GM12878 (cell line): Measurements from ENCODE around the gene RIT1. TPM values are rescaled to one million over a fixed set of nuclear protein-coding genes. Genes with fewer than 3 reads are reported as not detected.

ENCODE experiments used
- ATAC-seq: fragments of 200-7000 bp; cut with Tn5 transposase; 3 replicates; pipeline ENCODE4 v1.9.1; 2020; ENCODE audit warnings: mild to moderate bottlenecking, moderate library complexity
- BruUV-seq: library from RNA; stranded (reverse); fragments of 400-500 nt; replicated peaks from 2 replicates; lab custom pipeline; 2021; lab: Mats Ljungman, UMichigan
- CTCF ChIA-PET: fragments of 300-600 bp; sonication (Branson Sonifier 250); formaldehyde crosslinking; extraction: SDS; loops from one replicate; lab custom pipeline; 2021; ENCODE audit warnings: inconsistent platforms; lab: Yijun Ruan, JAX
- POLR2A ChIA-PET: fragments of 350-600 bp; formaldehyde crosslinking; extraction: SDS; loops from one replicate; lab custom pipeline; 2021; ENCODE audit warnings: inconsistent platforms; lab: Charles Lee
- RAD21 ChIA-PET: fragments of 300-600 bp; sonication (Branson Sonifier 250); formaldehyde crosslinking; loops from one replicate; lab custom pipeline; 2023; ENCODE audit warnings: antibody characterized with exemption; ENCODE audit not compliant: unreplicated experiment; lab: Charles Lee
- SMC1A ChIA-PET: fragments of 300-600 bp; sonication (Branson Sonifier 250); formaldehyde crosslinking; loops from one replicate; lab custom pipeline; 2023; ENCODE audit not compliant: unreplicated experiment, uncharacterized antibody; lab: Charles Lee
- DNase-seq: peaks from one replicate; pipeline ENCODE4 v3.0.0-alpha.2; 2011; ENCODE audit warnings: low read depth, low spot score
- FAIRE-seq: peaks from 3 replicates; lab custom pipeline; 2011; peaks lifted over from hg19 to GRCh38; lab: Jason Lieb, UNC
- H2AFZ ChIP-seq: 2 replicates; pipeline ENCODE4 v1.6.0; 2011; ENCODE audit warnings: low read depth, low read length, control low read depth; ENCODE audit not compliant: control insufficient read depth
- H3K27ac ChIP-seq: 2 replicates; pipeline ENCODE4 v1.5.1; 2011; ENCODE audit warnings: control low read depth; ENCODE audit not compliant: control insufficient read depth, insufficient read depth
- H3K27me3 ChIP-seq, 2 experiments: replicated peaks in 1 of 2; 2 replicates each; pipeline versions ENCODE4 v1.6.0 to v1.6.1; 2011; ENCODE audit warnings: low read length in 1 of 2; ENCODE audit not compliant: control insufficient read depth in 2 of 2, insufficient read depth in 2 of 2
- H3K36me3 ChIP-seq, 2 experiments: 2 replicates each; pipeline ENCODE4 v1.5.1; 2011; ENCODE audit warnings: low read length in 1 of 2; ENCODE audit not compliant: control insufficient read depth in 2 of 2, insufficient read depth in 2 of 2
- H3K4me1 ChIP-seq: 2 replicates; pipeline ENCODE4 v1.6.1; 2011; ENCODE audit warnings: mild to moderate bottlenecking, low read length, moderate library complexity, mixed read lengths; ENCODE audit not compliant: control insufficient read depth, insufficient read depth
- H3K4me2 ChIP-seq: 2 replicates; pipeline ENCODE4 v1.6.0; 2011; ENCODE audit warnings: control low read depth; ENCODE audit not compliant: control insufficient read depth, insufficient read depth
- H3K4me3 ChIP-seq: fragments of 200-600 bp; sonication (generic); 2 replicates; pipeline ENCODE4 v1.5.1; 2016
- H3K79me2 ChIP-seq: 2 replicates; pipeline ENCODE4 v1.6.0; 2011; ENCODE audit warnings: low read length; ENCODE audit not compliant: control insufficient read depth, insufficient read depth
- H3K9ac ChIP-seq: 2 replicates; pipeline ENCODE4 v1.8.0; 2011; ENCODE audit warnings: low read length, control low read depth, mixed read lengths; ENCODE audit not compliant: control insufficient read depth, insufficient read depth
- H3K9me3 ChIP-seq: replicated peaks from 3 replicates; pipeline ENCODE4 v1.5.1; 2011; ENCODE audit warnings: mild to moderate bottlenecking, low read length; ENCODE audit not compliant: control insufficient read depth, insufficient read depth
- H4K20me1 ChIP-seq: 2 replicates; pipeline ENCODE4 v1.6.0; 2011; ENCODE audit not compliant: control insufficient read depth, insufficient read depth
- MTA2 ChIP-seq: fragments of 450-650 bp; IDR thresholded peaks from 2 replicates; pipeline ENCODE4 v1.6.1; 2016; ENCODE audit warnings: low read depth, mild to moderate bottlenecking, moderate library complexity
- RELB ChIP-seq: fragments of 450-650 bp; IDR thresholded peaks from 2 replicates; pipeline ENCODE4 v1.6.1; 2017; ENCODE audit warnings: low read depth, mild to moderate bottlenecking, moderate library complexity
- SPI1 ChIP-seq: IDR thresholded peaks from 2 replicates; pipeline ENCODE4 v1.6.1; 2011; ENCODE audit warnings: low read depth, mild to moderate bottlenecking, low read length, moderate library complexity, borderline replicate concordance; ENCODE audit not compliant: insufficient read depth
- WGBS: methylation state at CpG from one replicate; pipeline ENCODE4 v1.1.6; 2016; ENCODE audit warnings: low lambda C conversion rate; ENCODE audit not compliant: insufficient replicate concordance, insufficient coverage; ENCODE audit errors: missing lambda C conversion rate; 5-methylcytosine and 5-hydroxymethylcytosine counted together
- in situ Hi-C: fragments of 300-500 bp; cut with MboI; formaldehyde crosslinking; loops from 9 replicates; pipeline ENCODE4 v1.14.3; 2018; ENCODE audit warnings: mixed read lengths
- intact Hi-C: fragments of 100-400 bp; cut with micrococcal nuclease; formaldehyde crosslinking; loops from one replicate; pipeline ENCODE4 v1.14.2; 2022; ENCODE audit not compliant: unreplicated experiment
- polyA plus RNA-seq, 11 experiments: library from polyadenylated mRNA; depleted of rRNA in 4 of 11; unstranded in 6 of 11; stranded (reverse) in 5 of 11; fragments of >200 nt; fragmentation: Nextera tagmentation in 4 of 11; fragmentation: Illumina TruSeq in 1 of 11; extraction: Ambion mirVana in 4 of 11; extraction: Trizol in 1 of 11; gene quantifications; 1 replicate in 1 of 11; 2 replicates in 10 of 11; pipeline versions ENCODE4 v1.2.1 to v1.2.3, GENCODE V29; 2011 to 2016; ENCODE audit warnings: inconsistent platforms in 2 of 11, missing spikeins in 2 of 11, low read depth in 1 of 11
- total RNA-seq, 4 experiments: library from RNA; depleted of rRNA in 3 of 4; stranded (reverse); fragments of >200 nt in 3 of 4; fragmentation: Illumina TruSeq in 1 of 4; extraction: Trizol in 1 of 4; gene quantifications; 2 replicates each; pipeline versions ENCODE4 v1.2.1 to v1.2.3, GENCODE V29; 2013 to 2021

RIT1 gene
- total and polyA plus RNA-seq, 10 of the 15 experiments (the other 5 are each of a cell fraction or from before 2014, with no cell fraction given): 6.8 to 61.5 (median 13.7) TPM

GRCh38 chr1:155940482-155940992, 29.4 kb upstream of the RIT1 start:
- Histone ChIP-seq H4K20me1 (no peaks in the 10 kb centered on the region), H3K27me3 (no peaks in the 10 kb centered on the region), H3K27ac (peak overlapping the region; percentile 49), H2AFZ (peak overlapping the region; percentile 14), H3K4me2 (no peak overlapping the region; the same call in 1 of the 2 replicates), H3K79me2 (no peaks in the 10 kb centered on the region), H3K36me3 (no peaks in the 10 kb centered on the region; a peak in 3 of 4 replicates), H3K9me3 (no peaks in the 10 kb centered on the region), H3K4me1 (peaks cover 53% of the 10 kb centered on the region), H3K9ac (peak overlapping the region; percentile 33; the same call in 1 of the 2 replicates), H3K4me3 (no peak overlapping the region)
- ATAC-seq (peak; percentile 1), DNase-seq (no peak), FAIRE-seq (no peak)
- ChIA-PET SMC1A (interaction anchor here (0.9 to 5.7 kb wide), 7 partner anchors 9 to 125 kb away, joined by 4 to 229 read pairs (median 9); partner anchors contain the start of genes ARHGEF2 and SSR2), RAD21 (interaction anchor here (0.8 to 6.3 kb wide), 8 partner anchors 18 to 154 kb away, joined by 3 to 214 read pairs (median 5); partner anchors contain the start of genes ARHGEF2, SSR2 and SYT11), POLR2A (interaction anchor here (0.6 to 10.8 kb wide), 5 partner anchors 20 to 161 kb away, joined by 3 to 273 read pairs (median 3); partner anchors contain the start of genes ARHGEF2 and SYT11), CTCF (interaction anchor here (0.7 to 5.7 kb wide), 7 partner anchors 31 to 563 kb away, joined by 3 to 227 read pairs (median 3); partner anchors contain the start of gene ARHGEF2)
- 83% methylated on average over 4 of the region's 4 CpGs for WGBS
- BruUV-seq: TSS peak; percentile 6
- in situ Hi-C loops: no loop called here
- intact Hi-C loops: no loop called here
- TF ChIP-seq MTA2 (no peak), RELB (peak; percentile 12; the same call in 1 of the 2 replicates), SPI1 (peak; percentile 55; the same call in 1 of the 2 replicates)
